B cell (primary cell): ENCODE data around the gene YPEL5.

ENCODE experiments used
- EZH2 ChIP-seq: IDR thresholded peaks from 2 replicates; pipeline ENCODE4 v1.6.1; 2012; ENCODE audit warnings: borderline replicate concordance, low read depth, mild to moderate bottlenecking, moderate library complexity, low read length; ENCODE audit not compliant: insufficient read depth, poor library complexity, severe bottlenecking
- TF ChIP-seq, protein P1 (sequence below): fragments of 200-600 bp; IDR thresholded peaks from one replicate; pipeline ENCODE4 v1.8.0; 2022; ENCODE audit warnings: antibody characterized with exemption, mild to moderate bottlenecking

- TF ChIP-seq EZH2 = no peak
- TF ChIP-seq, protein P1, sequence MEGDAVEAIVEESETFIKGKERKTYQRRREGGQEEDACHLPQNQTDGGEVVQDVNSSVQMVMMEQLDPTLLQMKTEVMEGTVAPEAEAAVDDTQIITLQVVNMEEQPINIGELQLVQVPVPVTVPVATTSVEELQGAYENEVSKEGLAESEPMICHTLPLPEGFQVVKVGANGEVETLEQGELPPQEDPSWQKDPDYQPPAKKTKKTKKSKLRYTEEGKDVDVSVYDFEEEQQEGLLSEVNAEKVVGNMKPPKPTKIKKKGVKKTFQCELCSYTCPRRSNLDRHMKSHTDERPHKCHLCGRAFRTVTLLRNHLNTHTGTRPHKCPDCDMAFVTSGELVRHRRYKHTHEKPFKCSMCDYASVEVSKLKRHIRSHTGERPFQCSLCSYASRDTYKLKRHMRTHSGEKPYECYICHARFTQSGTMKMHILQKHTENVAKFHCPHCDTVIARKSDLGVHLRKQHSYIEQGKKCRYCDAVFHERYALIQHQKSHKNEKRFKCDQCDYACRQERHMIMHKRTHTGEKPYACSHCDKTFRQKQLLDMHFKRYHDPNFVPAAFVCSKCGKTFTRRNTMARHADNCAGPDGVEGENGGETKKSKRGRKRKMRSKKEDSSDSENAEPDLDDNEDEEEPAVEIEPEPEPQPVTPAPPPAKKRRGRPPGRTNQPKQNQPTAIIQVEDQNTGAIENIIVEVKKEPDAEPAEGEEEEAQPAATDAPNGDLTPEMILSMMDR = peak; percentile 85
Measured at GRCh38 chr2:30165050-30165520, 18.3 kb downstream of the YPEL5 start.
